Peyer's patch (tissue), 4 donors: ENCODE measurements around the gene ZW10. TPM values are rescaled to one million over a fixed set of nuclear protein-coding genes. Genes with fewer than 3 reads are reported as not detected.
A peak's percentile ranks its signal among the peaks of the same experiment; 100 is the strongest.
"Not testable (repeated sequence)": the region's sequence is repeated elsewhere in the genome, so short reads cannot be mapped to it uniquely, and the experiment has no call there.

Experiments used
- DNase-seq, 3 donors: peaks; one replicate each; pipeline ENCODE4 v3.0.0-alpha.2; 2017 to 2019
- H3K27ac ChIP-seq, 4 donors: fragments of 200-600 bp; sonication (generic); one replicate each; pipeline ENCODE4 v1.5.1; 2016 to 2019
- H3K27me3 ChIP-seq, 2 donors: fragments of 200-600 bp; sonication (generic); one replicate each; pipeline ENCODE4 v1.5.1; 2019
- H3K36me3 ChIP-seq, 3 donors: fragments of 200-600 bp; sonication (generic); one replicate each; pipeline ENCODE4 v1.5.1; 2016 to 2019
- H3K4me1 ChIP-seq, 4 donors: fragments of 200-600 bp; sonication (generic); one replicate each; pipeline ENCODE4 v1.5.1; 2016 to 2019
- H3K4me3 ChIP-seq, 4 donors: fragments of 200-600 bp; sonication (generic); 1 replicate in 3 of 4; 2 replicates in 1 of 4; pipeline ENCODE4 v1.5.1; 2016 to 2019; ENCODE audit warnings: mild to moderate bottlenecking in 1 of 4
- H3K9me3 ChIP-seq, 4 donors: fragments of 200-600 bp; sonication (generic); one replicate each; pipeline ENCODE4 v1.5.1; 2016 to 2019; ENCODE audit warnings: mild to moderate bottlenecking in 1 of 4
- CTCF ChIP-seq, 6 experiments: fragments of 450-650 bp in 4 of 6; fragments of 200-600 bp in 2 of 6; sonication (generic) in 1 of 6; IDR thresholded peaks; one replicate each; pipeline ENCODE4 v1.5.1; 2017 to 2019; ENCODE audit warnings: antibody characterized with exemption in 6 of 6, mild to moderate bottlenecking in 3 of 6, moderate library complexity in 1 of 6
- POLR2A ChIP-seq, 2 donors: fragments of 450-650 bp; IDR thresholded peaks; one replicate each; pipeline ENCODE4 v1.5.1; 2017; ENCODE audit warnings: antibody characterized with exemption in 2 of 2, mild to moderate bottlenecking in 2 of 2, moderate library complexity in 2 of 2
- total RNA-seq, 4 donors: library from RNA; depleted of rRNA; stranded (reverse); fragments of >200 nt; gene quantifications; one replicate each; pipeline ENCODE4 v1.1.0, GENCODE V29; 2016

Gene ZW10
- total RNA-seq, 4 donors from 2014 or later = 8.7 to 25.6 (median 9.7) TPM

GRCh38 chr11:113806406-113806805 is 32.9 kb upstream of the ZW10 start:
- Histone ChIP-seq H3K4me3 (no peak overlapping the region), H3K27ac (no peak overlapping the region), H3K9me3 (no peaks in the 10 kb centered on the region), H3K27me3 (no peaks in the 10 kb centered on the region), H3K36me3 (peaks cover 0 to 73% (median 3%) of the 10 kb centered on the region in 3 donors), H3K4me1 (no peaks in the 10 kb centered on the region)
- TF ChIP-seq CTCF (IDR thresholded peaks at IDR 0.05) (peak in 3 of 6 experiments; percentile 23 to 31 (median 25)), POLR2A (IDR thresholded peaks at IDR 0.05) (no peak)
- DNase-seq = no peak

GRCh38 chr11:113805640-113806039 is 32.1 kb upstream of the ZW10 start:
- Histone ChIP-seq H3K4me3 (no peak overlapping the region), H3K36me3 (peaks cover 0 to 73% (median 3%) of the 10 kb centered on the region in 3 donors)
- DNase-seq = no peak

GRCh38 chr11:113802621-113803020 is 29.1 kb upstream of the ZW10 start:
- H3K27ac ChIP-seq = no peak overlapping the region
- no peak for DNase-seq
- no peaks in the 10 kb centered on the region for H3K4me1 ChIP-seq
- H3K9me3 ChIP-seq = no peaks in the 10 kb centered on the region
- TF ChIP-seq POLR2A (IDR thresholded peaks at IDR 0.05) = no peak
- no peak for TF ChIP-seq CTCF (IDR thresholded peaks at IDR 0.05)
- H3K4me3 ChIP-seq = no peak overlapping the region
- H3K36me3 ChIP-seq = peaks cover 0 to 70% (median under 1%) of the 10 kb centered on the region in 3 donors
- no peaks in the 10 kb centered on the region for H3K27me3 ChIP-seq

More at GRCh38 chr11:113805640-113806039, 32.1 kb upstream of the ZW10 start:
- H3K27me3 ChIP-seq = no peaks in the 10 kb centered on the region
- H3K9me3 ChIP-seq = no peaks in the 10 kb centered on the region
- H3K27ac ChIP-seq = no peak overlapping the region
- TF ChIP-seq CTCF (IDR thresholded peaks at IDR 0.05) = no peak
- no peak for TF ChIP-seq POLR2A (IDR thresholded peaks at IDR 0.05)
- H3K4me1 ChIP-seq = no peaks in the 10 kb centered on the region

- DNase-seq = no peak
- Histone ChIP-seq H3K27me3 (no peaks in the 10 kb centered on the region), H3K4me3 (no peak overlapping the region), H3K27ac (no peak overlapping the region), H3K36me3 (peaks cover 0 to 27% (median 0%) of the 10 kb centered on the region in 3 donors), H3K9me3 (no peaks in the 10 kb centered on the region), H3K4me1 (no peaks in the 10 kb centered on the region)
- TF ChIP-seq CTCF (IDR thresholded peaks at IDR 0.05) (peak; percentile 24 to 59 (median 50)), POLR2A (IDR thresholded peaks at IDR 0.05) (no peak)
These were observed 23.3 kb upstream of the ZW10 start for GRCh38 chr11:113796663-113797259.

- H3K9me3 ChIP-seq = no peaks in the 10 kb centered on the region
- H3K36me3 ChIP-seq = no peaks in the 10 kb centered on the region
- H3K27me3 ChIP-seq = no peaks in the 10 kb centered on the region
- DNase-seq = no peak
- H3K4me1 ChIP-seq = no peaks in the 10 kb centered on the region
- no peak overlapping the region for H3K4me3 ChIP-seq
- no peak overlapping the region for H3K27ac ChIP-seq
- no peak for TF ChIP-seq CTCF (IDR thresholded peaks at IDR 0.05)
- no peak for TF ChIP-seq POLR2A (IDR thresholded peaks at IDR 0.05)
These were observed 16.3 kb upstream of the ZW10 start for GRCh38 chr11:113789675-113790320.

GRCh38 chr11:113789016-113789415 is 15.5 kb upstream of the ZW10 start:
- not testable (repeated sequence) for DNase-seq, H3K4me1 ChIP-seq, H3K9me3 ChIP-seq, H3K36me3 ChIP-seq, H3K4me3 ChIP-seq, H3K27ac ChIP-seq, H3K27me3 ChIP-seq
